Neural crest cell (in vitro differentiated cells): ENCODE measurements around the gene LRGUK. TPM values are rescaled to one million over a fixed set of nuclear protein-coding genes. Genes with fewer than 3 reads are reported as not detected.

Experiments
- DNase-seq: peaks from one replicate; pipeline ENCODE4 v3.0.0; 2021; ENCODE audit warnings: low read depth, mixed read lengths, low spot score
- H3K27ac Mint-ChIP-seq: one replicate; pipeline ENCODE4 v1.8.0; 2021; ENCODE audit warnings: mild to moderate bottlenecking, mixed read lengths; ENCODE audit not compliant: unreplicated experiment
- H3K27me3 Mint-ChIP-seq: 2 replicates; pipeline ENCODE4 v1.8.0; 2021; ENCODE audit warnings: low read depth, mild to moderate bottlenecking, mixed read lengths
- H3K36me3 Mint-ChIP-seq: 2 replicates; pipeline ENCODE4 v1.8.0; 2021; ENCODE audit warnings: low read depth, mild to moderate bottlenecking, mixed read lengths
- H3K4me1 Mint-ChIP-seq: 2 replicates; pipeline ENCODE4 v1.8.0; 2021; ENCODE audit warnings: mixed read lengths
- H3K4me3 Mint-ChIP-seq: one replicate; pipeline ENCODE4 v1.8.0; 2021; ENCODE audit warnings: mild to moderate bottlenecking, mixed read lengths
- H3K9me3 Mint-ChIP-seq: 2 replicates; pipeline ENCODE4 v1.8.0; 2021; ENCODE audit warnings: mixed read lengths
- total RNA-seq: library from RNA; stranded (reverse); gene quantifications from 2 replicates; pipeline ENCODE4 v1.2.1, GENCODE V29; 2021
- TF ChIP-seq, protein P1 (sequence below): fragments of 200-600 bp; sonication (generic); conservative IDR thresholded peaks from 2 replicates; pipeline ENCODE4 v1.5.0; 2021; ENCODE audit warnings: antibody characterized with exemption, mild to moderate bottlenecking

LRGUK gene
- total RNA-seq, 1 donor from 2014 or later, result 1.0 TPM

DNA sequence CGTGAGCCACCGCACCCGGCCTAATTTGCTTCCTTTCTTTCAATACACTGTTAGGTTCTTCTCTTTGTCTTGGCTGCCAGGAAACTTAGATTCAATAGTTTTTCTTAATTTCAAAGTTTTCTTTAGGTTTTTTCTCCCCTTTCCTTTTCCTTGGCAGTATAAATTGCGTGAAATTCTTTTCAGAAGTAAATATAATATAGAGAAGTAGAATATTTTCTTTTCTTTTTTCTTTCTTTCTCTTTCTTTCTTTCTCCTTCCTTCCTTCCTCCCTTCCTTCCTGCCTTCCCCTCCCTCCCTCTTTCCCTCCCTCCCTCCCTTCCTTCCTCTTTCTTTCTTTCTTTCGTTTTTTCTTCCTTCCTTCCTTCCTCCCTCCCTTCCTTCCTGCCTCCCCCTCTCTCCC, 1.7 kb downstream of the LRGUK start:
- TF ChIP-seq, protein P1, sequence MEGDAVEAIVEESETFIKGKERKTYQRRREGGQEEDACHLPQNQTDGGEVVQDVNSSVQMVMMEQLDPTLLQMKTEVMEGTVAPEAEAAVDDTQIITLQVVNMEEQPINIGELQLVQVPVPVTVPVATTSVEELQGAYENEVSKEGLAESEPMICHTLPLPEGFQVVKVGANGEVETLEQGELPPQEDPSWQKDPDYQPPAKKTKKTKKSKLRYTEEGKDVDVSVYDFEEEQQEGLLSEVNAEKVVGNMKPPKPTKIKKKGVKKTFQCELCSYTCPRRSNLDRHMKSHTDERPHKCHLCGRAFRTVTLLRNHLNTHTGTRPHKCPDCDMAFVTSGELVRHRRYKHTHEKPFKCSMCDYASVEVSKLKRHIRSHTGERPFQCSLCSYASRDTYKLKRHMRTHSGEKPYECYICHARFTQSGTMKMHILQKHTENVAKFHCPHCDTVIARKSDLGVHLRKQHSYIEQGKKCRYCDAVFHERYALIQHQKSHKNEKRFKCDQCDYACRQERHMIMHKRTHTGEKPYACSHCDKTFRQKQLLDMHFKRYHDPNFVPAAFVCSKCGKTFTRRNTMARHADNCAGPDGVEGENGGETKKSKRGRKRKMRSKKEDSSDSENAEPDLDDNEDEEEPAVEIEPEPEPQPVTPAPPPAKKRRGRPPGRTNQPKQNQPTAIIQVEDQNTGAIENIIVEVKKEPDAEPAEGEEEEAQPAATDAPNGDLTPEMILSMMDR, result no peak
- DNase-seq, result no peak
- H3K4me3 Mint-ChIP-seq, result peak overlapping the region; percentile 89
- H3K4me1 Mint-ChIP-seq, result peaks cover 33% of the 10 kb centered on the region
- no peaks in the 10 kb centered on the region for H3K36me3 Mint-ChIP-seq
- no peaks in the 10 kb centered on the region for H3K9me3 Mint-ChIP-seq
- no peak overlapping the region for H3K27ac Mint-ChIP-seq
- peaks cover 52% of the 10 kb centered on the region for H3K27me3 Mint-ChIP-seq

DNA sequence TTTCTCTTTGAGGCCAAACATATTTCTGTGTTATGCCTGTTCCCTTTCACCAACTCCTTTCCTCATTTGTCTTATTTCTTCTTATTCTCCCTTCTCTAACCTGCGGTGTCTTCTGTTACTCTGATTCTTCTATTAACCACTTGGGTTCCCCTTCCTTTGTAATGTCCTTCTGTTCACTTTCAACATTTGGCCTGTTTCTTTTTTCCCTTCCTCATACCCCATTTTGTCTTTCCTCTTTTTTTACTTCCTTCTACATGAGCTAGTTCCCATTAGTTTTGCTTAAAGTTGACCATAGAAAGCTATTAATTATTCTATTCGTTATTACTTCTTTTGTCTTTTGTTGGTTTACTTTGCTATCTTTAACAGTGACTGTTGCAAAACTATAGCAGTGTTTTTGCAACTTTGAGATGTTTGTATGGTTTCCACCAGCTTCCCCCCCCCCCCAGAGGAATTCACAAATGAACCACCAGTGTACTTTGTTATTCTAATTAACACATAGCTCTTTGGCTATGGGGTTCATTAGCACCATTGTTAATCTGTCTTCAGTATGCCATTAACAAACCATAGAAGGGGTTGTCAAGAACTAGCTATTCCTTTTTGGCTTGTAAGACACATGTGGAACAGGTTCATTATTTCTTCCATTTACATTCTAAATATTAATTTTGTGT, 2.9 kb downstream of the LRGUK start:
- Mint-ChIP-seq H3K4me3 (peak overlapping the region; percentile 66), H3K36me3 (no peaks in the 10 kb centered on the region), H3K4me1 (peaks cover 33% of the 10 kb centered on the region), H3K9me3 (no peaks in the 10 kb centered on the region), H3K27ac (no peak overlapping the region), H3K27me3 (peaks cover 48% of the 10 kb centered on the region)
- no peak for DNase-seq
- TF ChIP-seq, protein P1, result no peak

DNA sequence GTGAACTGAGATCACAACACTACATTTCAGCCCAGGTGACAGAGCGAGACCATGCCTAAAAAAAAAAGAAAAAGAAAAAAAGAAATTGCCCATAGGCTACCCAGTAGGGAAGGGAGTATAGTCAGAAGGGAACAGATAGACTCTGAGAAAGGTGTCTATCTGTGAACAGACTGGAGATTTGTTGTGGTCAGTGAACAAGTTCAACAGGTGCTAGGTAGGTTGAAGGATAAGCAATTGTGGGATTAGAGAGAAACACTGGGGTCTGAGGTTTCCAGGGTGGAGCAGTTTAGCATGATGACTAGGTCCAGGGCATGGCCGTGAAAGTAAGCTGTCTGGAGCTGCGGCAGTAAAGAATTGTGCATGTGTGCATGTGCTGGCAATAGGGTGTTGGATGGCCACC, 6.9 kb downstream of the LRGUK start:
- no peaks in the 10 kb centered on the region for H3K9me3 Mint-ChIP-seq
- H3K27ac Mint-ChIP-seq, result no peak overlapping the region
- TF ChIP-seq, protein P1, result no peak
- H3K27me3 Mint-ChIP-seq, result peaks cover 19% of the 10 kb centered on the region
- DNase-seq, result no peak
- H3K4me1 Mint-ChIP-seq, result peaks cover 8% of the 10 kb centered on the region
- no peaks in the 10 kb centered on the region for H3K36me3 Mint-ChIP-seq
- no peak overlapping the region for H3K4me3 Mint-ChIP-seq

DNA sequence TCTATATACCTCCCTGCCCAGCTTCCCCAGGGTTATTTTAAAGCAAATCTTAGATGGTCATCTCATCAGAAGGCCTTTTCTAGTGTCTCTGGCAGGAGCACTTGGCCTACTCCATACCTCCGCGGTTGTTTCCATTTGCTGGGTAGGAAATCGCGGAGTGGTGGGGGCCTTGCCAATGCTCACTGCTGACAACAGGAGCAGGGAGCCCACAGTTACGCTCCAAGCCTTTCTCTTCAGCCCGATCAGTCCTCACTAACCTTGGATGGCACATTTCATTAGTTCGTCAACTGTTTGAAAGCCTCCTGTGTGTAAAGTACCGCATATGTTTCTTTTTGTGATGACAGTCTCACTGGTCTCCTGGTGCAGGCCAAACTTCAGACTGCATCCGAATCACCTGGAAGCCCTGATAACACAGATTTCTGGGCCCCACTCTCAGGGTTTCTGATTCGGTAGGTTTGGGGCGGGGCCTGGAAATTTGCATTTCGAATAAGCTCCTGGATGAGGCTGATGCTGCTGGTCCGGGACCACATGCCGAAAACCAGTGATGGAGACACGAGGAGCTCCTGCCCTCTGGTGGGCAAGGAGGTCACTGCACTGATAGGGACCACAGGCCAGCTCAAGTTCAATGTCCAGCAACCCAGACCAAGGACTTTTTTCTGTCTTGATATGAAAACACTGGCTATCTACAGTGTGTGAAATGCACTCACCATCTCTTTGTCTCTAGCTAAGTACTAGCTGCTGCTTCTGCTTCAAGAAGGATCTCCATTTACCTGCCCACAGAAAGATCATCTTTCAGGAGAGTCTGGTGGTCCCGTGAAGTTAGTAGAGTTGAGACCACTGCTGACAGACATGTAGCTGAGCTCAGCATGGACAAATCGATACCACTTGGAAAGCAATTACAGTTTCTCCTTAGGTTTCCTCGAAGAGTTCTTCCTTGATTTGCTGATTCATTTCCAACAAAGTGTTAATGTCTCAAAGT, 14.0 kb downstream of the LRGUK start:
- Mint-ChIP-seq H3K36me3 (no peaks in the 10 kb centered on the region), H3K9me3 (no peaks in the 10 kb centered on the region), H3K27ac (no peak overlapping the region), H3K4me1 (peaks cover 3% of the 10 kb centered on the region), H3K4me3 (no peak overlapping the region), H3K27me3 (no peaks in the 10 kb centered on the region)
- TF ChIP-seq, protein P1, result peak; percentile 83
- DNase-seq, result peak; percentile 77

DNA sequence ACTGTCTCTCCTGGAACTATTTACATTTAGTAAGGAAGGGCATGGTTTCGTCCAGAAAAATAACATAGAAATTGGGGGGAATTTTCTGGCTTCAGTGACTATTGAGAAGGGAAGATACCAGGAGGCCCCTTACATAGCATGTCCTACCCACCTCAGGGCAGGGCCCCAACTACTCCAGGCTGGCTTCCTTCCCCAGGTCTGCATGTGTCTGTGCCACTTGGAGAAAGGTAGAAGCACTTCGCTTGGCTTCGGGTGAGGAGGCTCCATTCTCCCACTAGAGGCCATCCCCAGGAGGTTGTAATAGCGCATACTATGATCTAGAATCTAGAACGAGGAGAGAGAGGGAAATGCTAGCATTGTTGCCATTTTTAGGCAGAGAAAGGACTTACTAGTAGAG, 14.7 kb downstream of the LRGUK start:
- Mint-ChIP-seq H3K36me3 (no peaks in the 10 kb centered on the region), H3K9me3 (no peaks in the 10 kb centered on the region), H3K27ac (no peak overlapping the region), H3K27me3 (no peaks in the 10 kb centered on the region), H3K4me3 (no peak overlapping the region), H3K4me1 (peaks cover 3% of the 10 kb centered on the region)
- no peak for DNase-seq
- TF ChIP-seq, protein P1, result no peak
